IMR-90 (cell line): ENCODE results near the gene PSMA3. TPM values are rescaled to one million over a fixed set of nuclear protein-coding genes. Genes with fewer than 3 reads are reported as not detected.
A peak's percentile ranks its signal among the peaks of the same experiment; 100 is the strongest.

Experiments
- ATAC-seq: fragments of 200-7000 bp; cut with Tn5 transposase; 2 replicates; pipeline ENCODE4 v1.9.1; 2020; ENCODE audit warnings: low read depth, mild to moderate bottlenecking, moderate library complexity
- BruUV-seq: library from RNA; stranded (reverse); fragments of 400-500 nt; replicated peaks from 2 replicates; lab custom pipeline; 2021; lab: Mats Ljungman, UMichigan
- CTCF ChIA-PET: fragments of 300-600 bp; formaldehyde crosslinking; extraction: SDS; loops from one replicate; lab custom pipeline; 2021; ENCODE audit warnings: antibody characterized with exemption; lab: Yijun Ruan, JAX
- POLR2A ChIA-PET: fragments of 300-600 bp; sonication (Branson Sonifier 250); formaldehyde crosslinking; loops from one replicate; lab custom pipeline; 2022; ENCODE audit warnings: antibody characterized with exemption; ENCODE audit not compliant: unreplicated experiment; lab: Charles Lee
- DNase-seq: peaks from one replicate; pipeline ENCODE4 v3.0.0; 2013
- H2AFZ ChIP-seq: replicated peaks from 2 replicates; pipeline ENCODE3; 2013; ENCODE audit warnings: low read length, mild to moderate bottlenecking; ENCODE audit not compliant: poor library complexity
- H2AK5ac ChIP-seq: 2 replicates; pipeline ENCODE4 v1.6.1; 2013; ENCODE audit warnings: low read depth, low read length, inconsistent platforms
- H2AK9ac ChIP-seq: replicated peaks from 2 replicates; pipeline ENCODE3; 2013; ENCODE audit warnings: mild to moderate bottlenecking, low read depth, low read length, moderate library complexity; ENCODE audit not compliant: poor library complexity
- H2BK120ac ChIP-seq: 2 replicates; pipeline ENCODE4 v1.6.1; 2013; ENCODE audit warnings: low read depth, low read length, inconsistent platforms
- H2BK15ac ChIP-seq: 3 replicates; pipeline ENCODE4 v1.6.1; 2013; ENCODE audit warnings: low read depth, low read length, inconsistent platforms
- H2BK20ac ChIP-seq: 2 replicates; pipeline ENCODE4 v1.6.1; 2013; ENCODE audit warnings: low read depth, mild to moderate bottlenecking, inconsistent platforms, low read length, moderate library complexity
- H2BK5ac ChIP-seq: 2 replicates; pipeline ENCODE4 v1.6.1; 2013; ENCODE audit warnings: mild to moderate bottlenecking, low read depth, low read length, inconsistent platforms; ENCODE audit not compliant: poor library complexity, severe bottlenecking
- H3K14ac ChIP-seq: replicated peaks from 2 replicates; pipeline ENCODE4 v1.6.1; 2013; ENCODE audit warnings: low read depth, low read length, inconsistent platforms
- H3K18ac ChIP-seq: 2 replicates; pipeline ENCODE4 v1.6.1; 2013; ENCODE audit warnings: low read depth, low read length, control low read depth
- H3K23ac ChIP-seq: 2 replicates; pipeline ENCODE4 v1.6.1; 2013; ENCODE audit warnings: low read depth, low read length, inconsistent platforms
- H3K27ac ChIP-seq: 2 replicates; pipeline ENCODE4 v1.5.1; 2013; ENCODE audit warnings: mild to moderate bottlenecking, control low read depth, low read length; ENCODE audit not compliant: insufficient read depth
- H3K27me3 ChIP-seq: 2 replicates; pipeline ENCODE4 v1.6.1; 2013; ENCODE audit warnings: low read length; ENCODE audit not compliant: control insufficient read depth, insufficient read depth
- H3K36me3 ChIP-seq: 2 replicates; pipeline ENCODE4 v1.6.1; 2013; ENCODE audit warnings: low read length, mixed read lengths; ENCODE audit not compliant: control insufficient read depth, insufficient read depth
- H3K4ac ChIP-seq: 2 replicates; pipeline ENCODE4 v1.6.1; 2013; ENCODE audit warnings: low read depth, low read length, inconsistent platforms
- H3K4me1 ChIP-seq: 2 replicates; pipeline ENCODE4 v1.6.1; 2013; ENCODE audit warnings: low read length, mixed read lengths; ENCODE audit not compliant: control insufficient read depth, insufficient read depth
- H3K4me2 ChIP-seq: 2 replicates; pipeline ENCODE4 v1.6.1; 2013; ENCODE audit warnings: low read depth, mild to moderate bottlenecking, control low read depth, low read length, moderate library complexity
- H3K4me3 ChIP-seq: 2 replicates; pipeline ENCODE4 v1.5.1; 2013; ENCODE audit warnings: low read depth, mild to moderate bottlenecking, control low read depth, low read length, moderate library complexity; ENCODE audit not compliant: insufficient read depth
- H3K56ac ChIP-seq: 2 replicates; pipeline ENCODE4 v1.6.1; 2013; ENCODE audit warnings: low read length, inconsistent platforms; ENCODE audit not compliant: insufficient read depth; ENCODE audit errors: extremely low read depth
- H3K79me1 ChIP-seq, 2 experiments: 2 replicates each; pipeline ENCODE4 v1.6.1; 2013; ENCODE audit warnings: low read length in 2 of 2, inconsistent platforms in 1 of 2, low read depth in 1 of 2
- H3K9ac ChIP-seq: 2 replicates; pipeline ENCODE4 v1.6.1; 2013; ENCODE audit warnings: low read depth, low read length, control low read depth
- H3K9me1 ChIP-seq: 2 replicates; pipeline ENCODE4 v1.6.1; 2013; ENCODE audit warnings: low read length, inconsistent platforms; ENCODE audit not compliant: insufficient read depth
- H3K9me3 ChIP-seq: 2 replicates; pipeline ENCODE4 v1.6.1; 2013; ENCODE audit warnings: low read length; ENCODE audit not compliant: control insufficient read depth, insufficient read depth
- H4K20me1 ChIP-seq: 2 replicates; pipeline ENCODE4 v1.6.1; 2013; ENCODE audit warnings: low read length, inconsistent platforms; ENCODE audit not compliant: insufficient read depth
- H4K5ac ChIP-seq: 2 replicates; pipeline ENCODE4 v1.6.1; 2013; ENCODE audit warnings: mild to moderate bottlenecking, low read depth, low read length, control low read depth
- H4K8ac ChIP-seq, 2 experiments: 2 replicates each; pipeline ENCODE4 v1.6.1; 2013; ENCODE audit warnings: low read depth in 2 of 2, low read length in 2 of 2, control low read depth in 1 of 2, inconsistent platforms in 1 of 2
- H4K91ac ChIP-seq: 2 replicates; pipeline ENCODE4 v1.6.1; 2013; ENCODE audit warnings: low read depth, low read length, inconsistent platforms; ENCODE audit not compliant: insufficient read depth
- BHLHE40 ChIP-seq: fragments of 150-350 bp; IDR thresholded peaks from 2 replicates; pipeline ENCODE4 v1.6.1; 2016; ENCODE audit warnings: mild to moderate bottlenecking, low read depth, low read length
- CHD1 ChIP-seq: IDR thresholded peaks from 2 replicates; pipeline ENCODE4 v1.6.1; 2012; ENCODE audit warnings: low read depth, low read length, improper control_type of control experiment
- MAFK ChIP-seq: IDR thresholded peaks from 2 replicates; pipeline ENCODE4 v1.6.1; 2012; ENCODE audit warnings: low read depth, low read length, improper control_type of control experiment
- MAZ ChIP-seq: IDR thresholded peaks from 2 replicates; pipeline ENCODE4 v1.6.1; 2012; ENCODE audit warnings: low read depth, mild to moderate bottlenecking, low read length, improper control_type of control experiment, moderate library complexity, borderline replicate concordance
- MXI1 ChIP-seq: IDR thresholded peaks from 2 replicates; pipeline ENCODE4 v1.6.1; 2012; ENCODE audit warnings: low read depth, mild to moderate bottlenecking, low read length, moderate library complexity, borderline replicate concordance
- NFE2L2 ChIP-seq: fragments of 150-350 bp; IDR thresholded peaks from 2 replicates; pipeline ENCODE4 v1.6.1; 2016; ENCODE audit warnings: low read depth, mild to moderate bottlenecking, low read length
- RAD21 ChIP-seq: IDR thresholded peaks from 2 replicates; pipeline ENCODE4 v1.6.1; 2012; ENCODE audit warnings: low read length, improper control_type of control experiment
- RCOR1 ChIP-seq: IDR thresholded peaks from 2 replicates; pipeline ENCODE4 v1.6.1; 2012; ENCODE audit warnings: mild to moderate bottlenecking, low read length, improper control_type of control experiment; ENCODE audit not compliant: insufficient replicate concordance
- RFX5 ChIP-seq: IDR thresholded peaks from 2 replicates; pipeline ENCODE4 v1.8.0; 2012; ENCODE audit warnings: low read depth, mild to moderate bottlenecking, low read length, moderate library complexity
- WGBS, 2 experiments: methylation state at CpG; one replicate each; pipeline versions ENCODE4 v1.1.5 to v1.1.7; 2013; ENCODE audit warnings: missing lambda C conversion rate in 2 of 2; ENCODE audit not compliant: insufficient read length in 1 of 2; ENCODE audit errors: extremely low coverage in 2 of 2; 5-methylcytosine and 5-hydroxymethylcytosine counted together
- dilution Hi-C: fragments of 300-500 bp; cut with HindIII; formaldehyde crosslinking; loops from one replicate; pipeline ENCODE4 v1.14.3; 2018; ENCODE audit warnings: low sequenced_read_pairs; ENCODE audit not compliant: unreplicated experiment
- in situ Hi-C: fragments of 300-500 bp; cut with MboI; formaldehyde crosslinking; loops from 3 replicates; pipeline ENCODE4 v1.14.3; 2019; ENCODE audit warnings: low sequenced_read_pairs, inconsistent platforms, mixed read lengths
- intact Hi-C: fragments of 100-400 bp; cut with micrococcal nuclease; formaldehyde crosslinking; loops from 2 replicates; pipeline ENCODE4 v1.10.0; 2022
- polyA plus RNA-seq, 3 experiments: library from polyadenylated mRNA; depleted of rRNA; stranded (reverse); fragments of >200 nt; gene quantifications; 2 replicates each; pipeline ENCODE4 v1.2.3, GENCODE V29; 2012; ENCODE audit warnings: low replicate concordance in 1 of 3
- total RNA-seq: library from RNA; depleted of rRNA; stranded (reverse); fragments of >200 nt; gene quantifications from 2 replicates; pipeline ENCODE4 v1.2.3, GENCODE V29; 2012
- TF ChIP-seq, protein P1 (sequence below): fragments of 150-350 bp; IDR thresholded peaks from 2 replicates; pipeline ENCODE4 v1.6.1; 2017; ENCODE audit warnings: mild to moderate bottlenecking, antibody characterized with exemption, low read length, low read depth
- TF ChIP-seq, protein P2 (sequence below): fragments of 150-350 bp; IDR thresholded peaks from 2 replicates; pipeline ENCODE4 v1.6.1; 2016; ENCODE audit warnings: low read depth, mild to moderate bottlenecking, low read length, moderate library complexity, borderline replicate concordance

PSMA3 gene
- total and polyA plus RNA-seq, 2 of the 4 experiments (the other 2 are of a cell fraction) = 74.9 to 231 TPM

DNA sequence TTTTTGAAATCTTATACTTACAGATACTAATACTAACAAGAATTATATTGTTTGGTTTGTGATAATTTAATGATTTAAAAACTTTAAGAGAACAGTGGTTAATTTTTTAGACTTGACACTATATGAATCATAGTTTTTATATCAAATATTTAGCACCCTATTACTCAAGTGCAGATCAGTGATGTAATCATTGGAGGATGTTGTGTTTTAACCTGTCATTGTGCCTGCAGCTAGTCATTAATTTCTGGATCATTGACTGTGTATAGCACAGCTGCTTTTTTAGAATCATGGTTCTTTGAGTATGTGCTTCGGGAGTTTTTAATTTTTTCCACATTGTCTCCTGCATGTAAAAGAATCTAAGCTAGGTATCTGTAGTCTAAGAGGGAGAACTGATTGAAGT is 71.0 kb downstream of the PSMA3 start:
- H4K8ac ChIP-seq = no peak overlapping the region
- H3K23ac ChIP-seq = no peak overlapping the region
- H3K4me1 ChIP-seq = no peaks in the 10 kb centered on the region
- no peaks in the 10 kb centered on the region for H4K20me1 ChIP-seq
- no peak overlapping the region for H3K18ac ChIP-seq
- in situ Hi-C loops (no loop called here), dilution Hi-C loops (no loop called here), intact Hi-C loops (loop anchor here (5.0 kb wide), 1 partner anchor 47 kb away; no protein-coding TSS in a partner anchor)
- no peak overlapping the region for H4K91ac ChIP-seq
- no peak for ATAC-seq
- H3K4ac ChIP-seq = no peak overlapping the region
- no peak overlapping the region for H3K4me2 ChIP-seq
- H3K9ac ChIP-seq = no peak overlapping the region
- H2BK20ac ChIP-seq = no peak overlapping the region
- ChIA-PET CTCF (no interaction called here), POLR2A (interaction anchor here (0.6 kb wide), 1 partner anchor 431 kb away, joined by 5 read pairs; no protein-coding TSS in a partner anchor)
- peaks cover 0 to 11% of the 10 kb centered on the region in 2 experiments; a peak in 1 of 4 replicates for H3K79me1 ChIP-seq
- no peak overlapping the region for H3K14ac ChIP-seq
- no peak overlapping the region for H2BK5ac ChIP-seq
- H3K9me3 ChIP-seq = no peaks in the 10 kb centered on the region
- WGBS, 2 experiments = no CpG with 5 or more reads among the region's 1 CpG
- no peak overlapping the region for H3K56ac ChIP-seq
- H3K27ac ChIP-seq = no peak overlapping the region
- no TSS peak for BruUV-seq
- H2AK9ac ChIP-seq = no peak overlapping the region
- no peaks in the 10 kb centered on the region for H3K27me3 ChIP-seq
- no peak overlapping the region for H4K5ac ChIP-seq
- H2AFZ ChIP-seq = no peak overlapping the region
- peaks cover 6% of the 10 kb centered on the region for H3K9me1 ChIP-seq
- no peak overlapping the region for H2AK5ac ChIP-seq
- H3K4me3 ChIP-seq = no peak overlapping the region
- no peak overlapping the region for H2BK120ac ChIP-seq
- no peak overlapping the region for H2BK15ac ChIP-seq
- TF ChIP-seq RFX5 (no peak), MXI1 (no peak), NFE2L2 (no peak), RAD21 (no peak), CHD1 (no peak), RCOR1 (no peak), MAFK (no peak), MAZ (no peak), BHLHE40 (no peak)
- TF ChIP-seq, protein P1, sequence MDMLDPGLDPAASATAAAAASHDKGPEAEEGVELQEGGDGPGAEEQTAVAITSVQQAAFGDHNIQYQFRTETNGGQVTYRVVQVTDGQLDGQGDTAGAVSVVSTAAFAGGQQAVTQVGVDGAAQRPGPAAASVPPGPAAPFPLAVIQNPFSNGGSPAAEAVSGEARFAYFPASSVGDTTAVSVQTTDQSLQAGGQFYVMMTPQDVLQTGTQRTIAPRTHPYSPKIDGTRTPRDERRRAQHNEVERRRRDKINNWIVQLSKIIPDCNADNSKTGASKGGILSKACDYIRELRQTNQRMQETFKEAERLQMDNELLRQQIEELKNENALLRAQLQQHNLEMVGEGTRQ = no peak
- TF ChIP-seq, protein P2, sequence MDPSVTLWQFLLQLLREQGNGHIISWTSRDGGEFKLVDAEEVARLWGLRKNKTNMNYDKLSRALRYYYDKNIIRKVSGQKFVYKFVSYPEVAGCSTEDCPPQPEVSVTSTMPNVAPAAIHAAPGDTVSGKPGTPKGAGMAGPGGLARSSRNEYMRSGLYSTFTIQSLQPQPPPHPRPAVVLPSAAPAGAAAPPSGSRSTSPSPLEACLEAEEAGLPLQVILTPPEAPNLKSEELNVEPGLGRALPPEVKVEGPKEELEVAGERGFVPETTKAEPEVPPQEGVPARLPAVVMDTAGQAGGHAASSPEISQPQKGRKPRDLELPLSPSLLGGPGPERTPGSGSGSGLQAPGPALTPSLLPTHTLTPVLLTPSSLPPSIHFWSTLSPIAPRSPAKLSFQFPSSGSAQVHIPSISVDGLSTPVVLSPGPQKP = no peak
- peaks cover 23% of the 10 kb centered on the region for H3K36me3 ChIP-seq
- peak; percentile 2 for DNase-seq
